BLaER1 (cell line): ENCODE measurements around the gene ZNF778.

ENCODE experiments used
- H3K27ac ChIP-seq: shearing (Covaris generic); formaldehyde crosslinking; 2 replicates; pipeline ENCODE4 v1.8.1; 2022
- H3K27me3 ChIP-seq: shearing (Covaris generic); formaldehyde crosslinking; 2 replicates; pipeline ENCODE4 v1.8.1; 2022
- H3K36me3 ChIP-seq: shearing (Covaris generic); formaldehyde crosslinking; 2 replicates; pipeline ENCODE4 v1.8.1; 2022
- H3K4me1 ChIP-seq: shearing (Covaris generic); formaldehyde crosslinking; 2 replicates; pipeline ENCODE4 v1.8.1; 2022
- H3K4me2 ChIP-seq: shearing (Covaris generic); formaldehyde crosslinking; 2 replicates; pipeline ENCODE4 v1.8.1; 2022
- H3K4me3 ChIP-seq: shearing (Covaris generic); formaldehyde crosslinking; 2 replicates; pipeline ENCODE4 v1.8.1; 2022
- H3K9ac ChIP-seq: shearing (Covaris generic); formaldehyde crosslinking; 2 replicates; pipeline ENCODE4 v1.8.1; 2022
- H3K9me3 ChIP-seq: shearing (Covaris generic); formaldehyde crosslinking; 2 replicates; pipeline ENCODE4 v1.8.1; 2022
- H4K20me1 ChIP-seq: shearing (Covaris generic); formaldehyde crosslinking; 2 replicates; pipeline ENCODE4 v1.8.1; 2022
- Cebpa-rat ChIP-seq: shearing (Covaris generic); IDR thresholded peaks from 2 replicates; pipeline ENCODE4 v1.8.1; 2022

ZNF778 gene

GRCh38 chr16:89280546-89281188 lies 63.2 kb downstream of the ZNF778 start:
- no peak for TF ChIP-seq Cebpa-rat
- Histone ChIP-seq H3K9me3 (no peaks in the 10 kb centered on the region), H4K20me1 (peaks cover 86% of the 10 kb centered on the region), H3K4me2 (peak overlapping the region; percentile 70), H3K9ac (no peak overlapping the region), H3K27ac (peak overlapping the region; percentile 70), H3K27me3 (no peaks in the 10 kb centered on the region), H3K36me3 (peaks cover 77% of the 10 kb centered on the region), H3K4me3 (no peak overlapping the region), H3K4me1 (peaks cover 49% of the 10 kb centered on the region)

DNA sequence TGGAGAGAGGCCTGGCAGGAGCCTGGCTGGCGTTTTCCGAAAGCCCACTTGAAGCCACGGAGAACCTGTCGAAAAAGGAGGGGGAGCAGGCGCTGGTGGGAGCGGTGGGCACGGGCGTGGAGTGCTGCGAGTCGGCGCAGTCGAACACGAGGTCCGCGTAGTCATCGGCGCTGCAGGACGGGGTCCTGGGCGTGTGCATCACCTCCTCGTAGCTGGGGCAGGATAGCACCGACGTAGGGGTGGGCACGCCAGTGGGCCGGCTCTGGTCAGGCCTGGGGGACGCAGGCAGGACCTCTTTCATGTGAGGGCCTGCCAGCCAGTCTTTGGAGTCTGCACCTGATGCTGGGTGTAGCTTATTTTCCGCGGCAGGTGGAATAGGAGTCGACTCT lies 63.7 kb downstream of the ZNF778 start:
- H3K4me3 ChIP-seq: no peak overlapping the region

GRCh38 chr16:89281829-89282228 lies 64.3 kb downstream of the ZNF778 start:
- Histone ChIP-seq H3K36me3 (peaks cover 80% of the 10 kb centered on the region), H4K20me1 (peaks cover 88% of the 10 kb centered on the region)

More for the DNA sequence above, 63.7 kb downstream of the ZNF778 start:
- no peak overlapping the region for H3K9ac ChIP-seq
- H3K4me1 ChIP-seq: peaks cover 44% of the 10 kb centered on the region
- no peak for TF ChIP-seq Cebpa-rat
- no peaks in the 10 kb centered on the region for H3K9me3 ChIP-seq
- H3K4me2 ChIP-seq: no peak overlapping the region
- H3K27ac ChIP-seq: no peak overlapping the region
- H4K20me1 ChIP-seq: peaks cover 87% of the 10 kb centered on the region
- peaks cover 77% of the 10 kb centered on the region for H3K36me3 ChIP-seq
- no peaks in the 10 kb centered on the region for H3K27me3 ChIP-seq

GRCh38 chr16:89282523-89282922 lies 65.0 kb downstream of the ZNF778 start:
- no peak for TF ChIP-seq Cebpa-rat
- no peaks in the 10 kb centered on the region for H3K9me3 ChIP-seq
- peaks cover 31% of the 10 kb centered on the region for H3K4me1 ChIP-seq
- H3K27ac ChIP-seq: 0 out of 2 replicates have a peak overlapping the region, but pooled peaks have one; percentile 24
- peaks cover 87% of the 10 kb centered on the region for H3K36me3 ChIP-seq
- no peak overlapping the region for H3K4me3 ChIP-seq
- 0 out of 2 replicates have a peak overlapping the region, but pooled peaks have one; percentile 17 for H3K9ac ChIP-seq
- no peaks in the 10 kb centered on the region for H3K27me3 ChIP-seq
- no peak overlapping the region for H3K4me2 ChIP-seq
- H4K20me1 ChIP-seq: peaks cover 89% of the 10 kb centered on the region

More at GRCh38 chr16:89281829-89282228, 64.3 kb downstream of the ZNF778 start:
- TF ChIP-seq Cebpa-rat: no peak
- H3K27ac ChIP-seq: no peak overlapping the region
- H3K4me1 ChIP-seq: peaks cover 38% of the 10 kb centered on the region
- no peaks in the 10 kb centered on the region for H3K9me3 ChIP-seq
- no peak overlapping the region for H3K4me3 ChIP-seq
- H3K4me2 ChIP-seq: no peak overlapping the region
- no peak overlapping the region for H3K9ac ChIP-seq
- H3K27me3 ChIP-seq: no peaks in the 10 kb centered on the region

GRCh38 chr16:89283449-89283848 lies 65.9 kb downstream of the ZNF778 start:
- peaks cover 89% of the 10 kb centered on the region for H4K20me1 ChIP-seq

GRCh38 chr16:89285381-89285780 lies 67.9 kb downstream of the ZNF778 start:
- Histone ChIP-seq H3K4me2 (no peak overlapping the region), H4K20me1 (peaks cover 94% of the 10 kb centered on the region), H3K9me3 (no peaks in the 10 kb centered on the region), H3K36me3 (peaks cover 89% of the 10 kb centered on the region), H3K9ac (no peak overlapping the region), H3K4me3 (no peak overlapping the region), H3K27me3 (no peaks in the 10 kb centered on the region), H3K27ac (no peak overlapping the region), H3K4me1 (peaks cover 25% of the 10 kb centered on the region)
- no peak for TF ChIP-seq Cebpa-rat

More at GRCh38 chr16:89283449-89283848, 65.9 kb downstream of the ZNF778 start:
- TF ChIP-seq Cebpa-rat: no peak
- H3K4me1 ChIP-seq: peaks cover 22% of the 10 kb centered on the region
- no peaks in the 10 kb centered on the region for H3K9me3 ChIP-seq
- H3K36me3 ChIP-seq: peaks cover 94% of the 10 kb centered on the region
- 0 out of 2 replicates have a peak overlapping the region, but pooled peaks have one; percentile 24 for H3K27ac ChIP-seq
- H3K4me2 ChIP-seq: no peak overlapping the region
- H3K4me3 ChIP-seq: no peak overlapping the region
- no peaks in the 10 kb centered on the region for H3K27me3 ChIP-seq
- 0 out of 2 replicates have a peak overlapping the region, but pooled peaks have one; percentile 17 for H3K9ac ChIP-seq

- Histone ChIP-seq H3K9ac (no peak overlapping the region), H3K4me3 (no peak overlapping the region), H3K9me3 (no peaks in the 10 kb centered on the region), H3K4me2 (no peak overlapping the region), H4K20me1 (peaks cover 94% of the 10 kb centered on the region), H3K36me3 (peaks cover 89% of the 10 kb centered on the region), H3K27ac (no peak overlapping the region), H3K4me1 (peaks cover 25% of the 10 kb centered on the region), H3K27me3 (no peaks in the 10 kb centered on the region)
- TF ChIP-seq Cebpa-rat: no peak
Observed at GRCh38 chr16:89286096-89286495, 68.6 kb downstream of the ZNF778 start.
